GM12878 (cell line): Measurements from ENCODE around the gene TPPP3. TPM values are rescaled to one million over a fixed set of nuclear protein-coding genes. Genes with fewer than 3 reads are reported as not detected.

ENCODE experiments used
- ATAC-seq: fragments of 200-7000 bp; cut with Tn5 transposase; 3 replicates; pipeline ENCODE4 v1.9.1; 2020; ENCODE audit warnings: mild to moderate bottlenecking, moderate library complexity
- BruUV-seq: library from RNA; stranded (reverse); fragments of 400-500 nt; replicated peaks from 2 replicates; lab custom pipeline; 2021; lab: Mats Ljungman, UMichigan
- CTCF ChIA-PET: fragments of 300-600 bp; sonication (Branson Sonifier 250); formaldehyde crosslinking; extraction: SDS; loops from one replicate; lab custom pipeline; 2021; ENCODE audit warnings: inconsistent platforms; lab: Yijun Ruan, JAX
- POLR2A ChIA-PET: fragments of 350-600 bp; formaldehyde crosslinking; extraction: SDS; loops from one replicate; lab custom pipeline; 2021; ENCODE audit warnings: inconsistent platforms; lab: Charles Lee
- RAD21 ChIA-PET: fragments of 300-600 bp; sonication (Branson Sonifier 250); formaldehyde crosslinking; loops from one replicate; lab custom pipeline; 2023; ENCODE audit warnings: antibody characterized with exemption; ENCODE audit not compliant: unreplicated experiment; lab: Charles Lee
- SMC1A ChIA-PET: fragments of 300-600 bp; sonication (Branson Sonifier 250); formaldehyde crosslinking; loops from one replicate; lab custom pipeline; 2023; ENCODE audit not compliant: unreplicated experiment, uncharacterized antibody; lab: Charles Lee
- DNase-seq: peaks from one replicate; pipeline ENCODE4 v3.0.0-alpha.2; 2011; ENCODE audit warnings: low read depth, low spot score
- FAIRE-seq: peaks from 3 replicates; lab custom pipeline; 2011; peaks lifted over from hg19 to GRCh38; lab: Jason Lieb, UNC
- H2AFZ ChIP-seq: 2 replicates; pipeline ENCODE4 v1.6.0; 2011; ENCODE audit warnings: low read depth, low read length, control low read depth; ENCODE audit not compliant: control insufficient read depth
- H3K27ac ChIP-seq: 2 replicates; pipeline ENCODE4 v1.5.1; 2011; ENCODE audit warnings: control low read depth; ENCODE audit not compliant: control insufficient read depth, insufficient read depth
- H3K27me3 ChIP-seq, 2 experiments: replicated peaks in 1 of 2; 2 replicates each; pipeline versions ENCODE4 v1.6.0 to v1.6.1; 2011; ENCODE audit warnings: low read length in 1 of 2; ENCODE audit not compliant: control insufficient read depth in 2 of 2, insufficient read depth in 2 of 2
- H3K36me3 ChIP-seq, 2 experiments: 2 replicates each; pipeline ENCODE4 v1.5.1; 2011; ENCODE audit warnings: low read length in 1 of 2; ENCODE audit not compliant: control insufficient read depth in 2 of 2, insufficient read depth in 2 of 2
- H3K4me1 ChIP-seq: 2 replicates; pipeline ENCODE4 v1.6.1; 2011; ENCODE audit warnings: mild to moderate bottlenecking, low read length, moderate library complexity, mixed read lengths; ENCODE audit not compliant: control insufficient read depth, insufficient read depth
- H3K4me2 ChIP-seq: 2 replicates; pipeline ENCODE4 v1.6.0; 2011; ENCODE audit warnings: control low read depth; ENCODE audit not compliant: control insufficient read depth, insufficient read depth
- H3K4me3 ChIP-seq: fragments of 200-600 bp; sonication (generic); 2 replicates; pipeline ENCODE4 v1.5.1; 2016
- H3K79me2 ChIP-seq: 2 replicates; pipeline ENCODE4 v1.6.0; 2011; ENCODE audit warnings: low read length; ENCODE audit not compliant: control insufficient read depth, insufficient read depth
- H3K9ac ChIP-seq: 2 replicates; pipeline ENCODE4 v1.8.0; 2011; ENCODE audit warnings: low read length, control low read depth, mixed read lengths; ENCODE audit not compliant: control insufficient read depth, insufficient read depth
- H3K9me3 ChIP-seq: replicated peaks from 3 replicates; pipeline ENCODE4 v1.5.1; 2011; ENCODE audit warnings: mild to moderate bottlenecking, low read length; ENCODE audit not compliant: control insufficient read depth, insufficient read depth
- H4K20me1 ChIP-seq: 2 replicates; pipeline ENCODE4 v1.6.0; 2011; ENCODE audit not compliant: control insufficient read depth, insufficient read depth
- ATF7 ChIP-seq: fragments of 450-650 bp; IDR thresholded peaks from 2 replicates; pipeline ENCODE4 v1.6.1; 2016; ENCODE audit warnings: low read depth, mild to moderate bottlenecking
- BCL11A ChIP-seq: IDR thresholded peaks from 2 replicates; pipeline ENCODE4 v1.6.1; 2011; ENCODE audit warnings: low read depth, low read length
- CHD4 ChIP-seq: fragments of 200-600 bp; sonication (generic); IDR thresholded peaks from 2 replicates; pipeline ENCODE4 v1.6.1; 2016; ENCODE audit warnings: mild to moderate bottlenecking
- ETV6 ChIP-seq, 2 experiments: fragments of 450-650 bp in 1 of 2; IDR thresholded peaks in 1 of 2; conservative IDR thresholded peaks in 1 of 2; 2 replicates each; pipeline ENCODE4 v1.6.1; 2014; ENCODE audit warnings: antibody characterized with exemption in 1 of 2, borderline replicate concordance in 1 of 2, low read depth in 1 of 2, mild to moderate bottlenecking in 1 of 2, moderate library complexity in 1 of 2
- HDAC2 ChIP-seq: fragments of 200-600 bp; sonication (generic); IDR thresholded peaks from 2 replicates; pipeline ENCODE4 v1.6.1; 2017
- JUND ChIP-seq: IDR thresholded peaks from 2 replicates; pipeline ENCODE4 v1.6.1; 2012; ENCODE audit warnings: low read depth, mild to moderate bottlenecking, low read length, improper control_type of control experiment, moderate library complexity
- NR2C1 ChIP-seq: fragments of 450-650 bp; IDR thresholded peaks from 2 replicates; pipeline ENCODE4 v1.6.1; 2017; ENCODE audit warnings: antibody characterized with exemption, mild to moderate bottlenecking, moderate library complexity
- NR2F1 ChIP-seq: fragments of 450-650 bp; conservative IDR thresholded peaks from 2 replicates; pipeline ENCODE4 v1.6.1; 2017; ENCODE audit warnings: mild to moderate bottlenecking
- NRF1 ChIP-seq: conservative IDR thresholded peaks from 2 replicates; pipeline ENCODE4 v1.6.1; 2011; ENCODE audit warnings: mild to moderate bottlenecking, low read depth, low read length, improper control_type of control experiment
- PAX8 ChIP-seq: fragments of 450-650 bp; IDR thresholded peaks from 2 replicates; pipeline ENCODE4 v1.6.1; 2017; ENCODE audit warnings: mild to moderate bottlenecking, moderate library complexity
- RAD21 ChIP-seq: IDR thresholded peaks from 2 replicates; pipeline ENCODE4 v1.6.1; 2011; ENCODE audit warnings: mild to moderate bottlenecking, low read depth, low read length, moderate library complexity; ENCODE audit not compliant: insufficient read depth
- SPI1 ChIP-seq: IDR thresholded peaks from 2 replicates; pipeline ENCODE4 v1.6.1; 2011; ENCODE audit warnings: low read depth, mild to moderate bottlenecking, low read length, moderate library complexity, borderline replicate concordance; ENCODE audit not compliant: insufficient read depth
- SRF ChIP-seq, 2 experiments: IDR thresholded peaks; 2 replicates each; pipeline ENCODE4 v1.6.1; 2011; ENCODE audit warnings: low read depth in 2 of 2, low read length in 2 of 2, mild to moderate bottlenecking in 1 of 2, moderate library complexity in 1 of 2
- WRNIP1 ChIP-seq: IDR thresholded peaks from 2 replicates; pipeline ENCODE4 v1.6.1; 2011; ENCODE audit warnings: low read depth, low read length, improper control_type of control experiment, borderline replicate concordance
- ZNF24 ChIP-seq: fragments of 450-650 bp; IDR thresholded peaks from 2 replicates; pipeline ENCODE4 v1.6.1; 2017; ENCODE audit warnings: antibody characterized with exemption, mild to moderate bottlenecking
- WGBS: methylation state at CpG from one replicate; pipeline ENCODE4 v1.1.6; 2016; ENCODE audit warnings: low lambda C conversion rate; ENCODE audit not compliant: insufficient replicate concordance, insufficient coverage; ENCODE audit errors: missing lambda C conversion rate; 5-methylcytosine and 5-hydroxymethylcytosine counted together
- in situ Hi-C: fragments of 300-500 bp; cut with MboI; formaldehyde crosslinking; loops from 9 replicates; pipeline ENCODE4 v1.14.3; 2018; ENCODE audit warnings: mixed read lengths
- intact Hi-C: fragments of 100-400 bp; cut with micrococcal nuclease; formaldehyde crosslinking; loops from one replicate; pipeline ENCODE4 v1.14.2; 2022; ENCODE audit not compliant: unreplicated experiment
- polyA plus RNA-seq, 11 experiments: library from polyadenylated mRNA; depleted of rRNA in 4 of 11; unstranded in 6 of 11; stranded (reverse) in 5 of 11; fragments of >200 nt; fragmentation: Nextera tagmentation in 4 of 11; fragmentation: Illumina TruSeq in 1 of 11; extraction: Ambion mirVana in 4 of 11; extraction: Trizol in 1 of 11; gene quantifications; 1 replicate in 1 of 11; 2 replicates in 10 of 11; pipeline versions ENCODE4 v1.2.1 to v1.2.3, GENCODE V29; 2011 to 2016; ENCODE audit warnings: inconsistent platforms in 2 of 11, missing spikeins in 2 of 11, low read depth in 1 of 11
- total RNA-seq, 4 experiments: library from RNA; depleted of rRNA in 3 of 4; stranded (reverse); fragments of >200 nt in 3 of 4; fragmentation: Illumina TruSeq in 1 of 4; extraction: Trizol in 1 of 4; gene quantifications; 2 replicates each; pipeline versions ENCODE4 v1.2.1 to v1.2.3, GENCODE V29; 2013 to 2021
- TF ChIP-seq, protein P1 (sequence below): fragments of 450-650 bp; IDR thresholded peaks from 2 replicates; pipeline ENCODE4 v1.6.1; 2017; ENCODE audit warnings: antibody characterized with exemption, mild to moderate bottlenecking, moderate library complexity
- TF ChIP-seq, protein P2 (sequence below): fragments of 450-650 bp; IDR thresholded peaks from 2 replicates; pipeline ENCODE4 v1.6.1; 2016; ENCODE audit warnings: mild to moderate bottlenecking, moderate library complexity, borderline replicate concordance

TPPP3 gene
- total and polyA plus RNA-seq, 10 of the 15 experiments (the other 5 are each of a cell fraction or from before 2014, with no cell fraction given) = 0.14 TPM; not detected in 9

DNA sequence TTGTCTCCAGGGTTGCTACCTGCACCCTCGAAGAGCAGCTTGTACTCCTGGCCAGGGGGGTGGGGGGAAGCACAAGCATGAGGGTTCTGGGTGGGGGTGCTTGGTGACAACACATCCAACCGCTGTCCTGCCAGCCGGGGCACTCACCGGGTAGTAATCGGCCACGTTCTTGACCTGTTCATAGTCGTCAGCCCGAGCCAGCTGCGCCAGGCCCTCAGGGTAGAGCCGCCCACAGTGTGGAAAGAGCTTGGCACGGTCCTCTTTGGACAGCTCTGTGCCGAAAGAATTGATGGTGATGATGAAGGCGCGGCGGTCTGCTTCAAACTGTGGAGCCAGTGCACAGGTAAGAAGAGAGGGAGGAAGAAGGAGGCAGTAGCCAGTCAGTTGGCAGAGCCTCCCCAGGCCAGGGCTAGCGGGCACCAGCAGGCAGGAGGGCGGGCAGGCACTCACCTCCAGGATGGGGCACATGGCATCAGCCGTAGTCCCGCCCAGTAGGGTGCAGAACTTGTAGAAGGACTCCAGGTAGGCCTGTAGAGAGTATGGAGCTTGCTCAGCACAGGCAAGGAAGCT lies 45.6 kb upstream of the TPPP3 start:
- TF ChIP-seq NRF1 = no peak
- no peak for TF ChIP-seq HDAC2
- TF ChIP-seq ETV6 (conservative IDR thresholded peaks at IDR 0.05 in 1 of 2, IDR thresholded peaks at IDR 0.05 in 1 of 2; ENCODE audit: borderline replicate concordance in 1 of 2, low read depth in 1 of 2) = no peak
- TF ChIP-seq BCL11A = no peak
- TF ChIP-seq RAD21 = no peak
- TF ChIP-seq, protein P1, sequence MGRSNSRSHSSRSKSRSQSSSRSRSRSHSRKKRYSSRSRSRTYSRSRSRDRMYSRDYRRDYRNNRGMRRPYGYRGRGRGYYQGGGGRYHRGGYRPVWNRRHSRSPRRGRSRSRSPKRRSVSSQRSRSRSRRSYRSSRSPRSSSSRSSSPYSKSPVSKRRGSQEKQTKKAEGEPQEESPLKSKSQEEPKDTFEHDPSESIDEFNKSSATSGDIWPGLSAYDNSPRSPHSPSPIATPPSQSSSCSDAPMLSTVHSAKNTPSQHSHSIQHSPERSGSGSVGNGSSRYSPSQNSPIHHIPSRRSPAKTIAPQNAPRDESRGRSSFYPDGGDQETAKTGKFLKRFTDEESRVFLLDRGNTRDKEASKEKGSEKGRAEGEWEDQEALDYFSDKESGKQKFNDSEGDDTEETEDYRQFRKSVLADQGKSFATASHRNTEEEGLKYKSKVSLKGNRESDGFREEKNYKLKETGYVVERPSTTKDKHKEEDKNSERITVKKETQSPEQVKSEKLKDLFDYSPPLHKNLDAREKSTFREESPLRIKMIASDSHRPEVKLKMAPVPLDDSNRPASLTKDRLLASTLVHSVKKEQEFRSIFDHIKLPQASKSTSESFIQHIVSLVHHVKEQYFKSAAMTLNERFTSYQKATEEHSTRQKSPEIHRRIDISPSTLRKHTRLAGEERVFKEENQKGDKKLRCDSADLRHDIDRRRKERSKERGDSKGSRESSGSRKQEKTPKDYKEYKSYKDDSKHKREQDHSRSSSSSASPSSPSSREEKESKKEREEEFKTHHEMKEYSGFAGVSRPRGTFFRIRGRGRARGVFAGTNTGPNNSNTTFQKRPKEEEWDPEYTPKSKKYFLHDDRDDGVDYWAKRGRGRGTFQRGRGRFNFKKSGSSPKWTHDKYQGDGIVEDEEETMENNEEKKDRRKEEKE = no peak
- no peak for TF ChIP-seq ZNF24
- no peak for TF ChIP-seq NR2F1
- TF ChIP-seq PAX8 = no peak
- TF ChIP-seq, protein P2, sequence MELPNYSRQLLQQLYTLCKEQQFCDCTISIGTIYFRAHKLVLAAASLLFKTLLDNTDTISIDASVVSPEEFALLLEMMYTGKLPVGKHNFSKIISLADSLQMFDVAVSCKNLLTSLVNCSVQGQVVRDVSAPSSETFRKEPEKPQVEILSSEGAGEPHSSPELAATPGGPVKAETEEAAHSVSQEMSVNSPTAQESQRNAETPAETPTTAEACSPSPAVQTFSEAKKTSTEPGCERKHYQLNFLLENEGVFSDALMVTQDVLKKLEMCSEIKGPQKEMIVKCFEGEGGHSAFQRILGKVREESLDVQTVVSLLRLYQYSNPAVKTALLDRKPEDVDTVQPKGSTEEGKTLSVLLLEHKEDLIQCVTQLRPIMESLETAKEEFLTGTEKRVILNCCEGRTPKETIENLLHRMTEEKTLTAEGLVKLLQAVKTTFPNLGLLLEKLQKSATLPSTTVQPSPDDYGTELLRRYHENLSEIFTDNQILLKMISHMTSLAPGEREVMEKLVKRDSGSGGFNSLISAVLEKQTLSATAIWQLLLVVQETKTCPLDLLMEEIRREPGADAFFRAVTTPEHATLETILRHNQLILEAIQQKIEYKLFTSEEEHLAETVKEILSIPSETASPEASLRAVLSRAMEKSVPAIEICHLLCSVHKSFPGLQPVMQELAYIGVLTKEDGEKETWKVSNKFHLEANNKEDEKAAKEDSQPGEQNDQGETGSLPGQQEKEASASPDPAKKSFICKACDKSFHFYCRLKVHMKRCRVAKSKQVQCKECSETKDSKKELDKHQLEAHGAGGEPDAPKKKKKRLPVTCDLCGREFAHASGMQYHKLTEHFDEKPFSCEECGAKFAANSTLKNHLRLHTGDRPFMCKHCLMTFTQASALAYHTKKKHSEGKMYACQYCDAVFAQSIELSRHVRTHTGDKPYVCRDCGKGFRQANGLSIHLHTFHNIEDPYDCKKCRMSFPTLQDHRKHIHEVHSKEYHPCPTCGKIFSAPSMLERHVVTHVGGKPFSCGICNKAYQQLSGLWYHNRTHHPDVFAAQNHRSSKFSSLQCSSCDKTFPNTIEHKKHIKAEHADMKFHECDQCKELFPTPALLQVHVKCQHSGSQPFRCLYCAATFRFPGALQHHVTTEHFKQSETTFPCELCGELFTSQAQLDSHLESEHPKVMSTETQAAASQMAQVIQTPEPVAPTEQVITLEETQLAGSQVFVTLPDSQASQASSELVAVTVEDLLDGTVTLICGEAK = no peak
- no peak for TF ChIP-seq JUND
- TF ChIP-seq CHD4 = no peak
- no peak for TF ChIP-seq ATF7
- TF ChIP-seq SPI1 = no peak
- no peak for TF ChIP-seq NR2C1
- TF ChIP-seq SRF (IDR thresholded peaks at IDR 0.05; ENCODE audit: low read depth in 2 of 2, low read length in 2 of 2) = no peak
- TF ChIP-seq WRNIP1 = no peak
- ATAC-seq (no peak), DNase-seq (no peak), FAIRE-seq (no peak)
- Histone ChIP-seq H4K20me1 (0 out of 2 replicates have a peak, but pooled peaks cover 4% of the 10 kb centered on the region), H3K4me1 (peaks cover 21% of the 10 kb centered on the region), H3K36me3 (peaks cover under 1 to 16% of the 10 kb centered on the region in 2 experiments), H3K4me3 (no peak overlapping the region), H3K79me2 (no peaks in the 10 kb centered on the region), H3K27ac (no peak overlapping the region), H3K9me3 (no peaks in the 10 kb centered on the region), H3K9ac (no peak overlapping the region), H2AFZ (no peak overlapping the region), H3K27me3 (no peaks in the 10 kb centered on the region), H3K4me2 (no peak overlapping the region)
- ChIA-PET SMC1A (interaction anchor here (1.3 kb wide), 1 partner anchor 11 kb away, joined by 3 read pairs; no protein-coding TSS in a partner anchor), RAD21 (no interaction called here), POLR2A (no interaction called here), CTCF (interaction anchor here (2.1 kb wide), 1 partner anchor 10 kb away, joined by 6 read pairs; no protein-coding TSS in a partner anchor)
- intact Hi-C loops = no loop called here
- in situ Hi-C loops = no loop called here
- WGBS = 96% methylated on average over 19 of the region's 19 CpGs
- BruUV-seq = no TSS peak
